Camera-type eye (tissue), 1 donor: ENCODE measurements around the gene IER3. TPM values are rescaled to one million over a fixed set of nuclear protein-coding genes. Genes with fewer than 3 reads are reported as not detected.

Source experiments
- total RNA-seq: library from RNA; depleted of rRNA; stranded (reverse); fragments of >200 nt; gene quantifications from one replicate; pipeline ENCODE4 v1.2.3, GENCODE V29; 2014

IER3 gene, protein sequence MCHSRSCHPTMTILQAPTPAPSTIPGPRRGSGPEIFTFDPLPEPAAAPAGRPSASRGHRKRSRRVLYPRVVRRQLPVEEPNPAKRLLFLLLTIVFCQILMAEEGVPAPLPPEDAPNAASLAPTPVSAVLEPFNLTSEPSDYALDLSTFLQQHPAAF
- total RNA-seq: 7.5 TPM

DNA sequence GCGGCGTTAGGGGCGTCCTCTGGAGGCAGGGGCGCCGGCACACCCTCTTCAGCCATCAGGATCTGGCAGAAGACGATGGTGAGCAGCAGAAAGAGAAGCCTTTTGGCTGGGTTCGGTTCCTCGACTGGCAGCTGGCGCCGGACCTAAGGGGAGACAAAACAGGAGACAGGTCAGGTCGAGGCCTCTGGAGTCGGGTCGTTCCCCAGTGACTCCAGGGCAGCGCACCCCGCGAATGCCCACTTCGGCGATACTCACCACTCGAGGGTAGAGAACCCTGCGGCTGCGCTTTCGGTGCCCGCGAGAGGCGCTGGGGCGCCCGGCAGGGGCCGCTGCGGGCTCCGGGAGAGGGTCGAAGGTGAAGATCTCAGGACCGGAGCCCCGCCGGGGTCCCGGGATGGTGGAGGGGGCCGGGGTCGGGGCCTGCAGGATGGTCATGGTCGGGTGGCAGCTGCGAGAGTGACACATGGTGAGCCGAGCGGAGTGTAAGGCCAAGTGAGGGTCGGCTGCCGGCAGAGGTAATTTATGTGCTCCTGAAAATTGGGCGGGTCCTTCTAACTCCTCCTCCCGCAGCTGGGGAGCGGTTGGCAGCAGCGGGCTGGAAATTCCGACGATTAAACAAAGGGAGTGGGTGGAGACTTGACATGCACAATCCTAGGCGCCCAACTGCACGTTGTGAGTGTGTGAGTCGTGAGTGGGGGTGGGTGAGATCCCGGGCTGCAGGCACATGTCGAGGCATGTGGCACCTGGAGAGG is at the start of gene IER3:
TSS of gene IER3 (minus strand) at position 494 of the 752 bp plus-strand sequence. CDS start at position 465, 29 bp downstream.

DNA sequence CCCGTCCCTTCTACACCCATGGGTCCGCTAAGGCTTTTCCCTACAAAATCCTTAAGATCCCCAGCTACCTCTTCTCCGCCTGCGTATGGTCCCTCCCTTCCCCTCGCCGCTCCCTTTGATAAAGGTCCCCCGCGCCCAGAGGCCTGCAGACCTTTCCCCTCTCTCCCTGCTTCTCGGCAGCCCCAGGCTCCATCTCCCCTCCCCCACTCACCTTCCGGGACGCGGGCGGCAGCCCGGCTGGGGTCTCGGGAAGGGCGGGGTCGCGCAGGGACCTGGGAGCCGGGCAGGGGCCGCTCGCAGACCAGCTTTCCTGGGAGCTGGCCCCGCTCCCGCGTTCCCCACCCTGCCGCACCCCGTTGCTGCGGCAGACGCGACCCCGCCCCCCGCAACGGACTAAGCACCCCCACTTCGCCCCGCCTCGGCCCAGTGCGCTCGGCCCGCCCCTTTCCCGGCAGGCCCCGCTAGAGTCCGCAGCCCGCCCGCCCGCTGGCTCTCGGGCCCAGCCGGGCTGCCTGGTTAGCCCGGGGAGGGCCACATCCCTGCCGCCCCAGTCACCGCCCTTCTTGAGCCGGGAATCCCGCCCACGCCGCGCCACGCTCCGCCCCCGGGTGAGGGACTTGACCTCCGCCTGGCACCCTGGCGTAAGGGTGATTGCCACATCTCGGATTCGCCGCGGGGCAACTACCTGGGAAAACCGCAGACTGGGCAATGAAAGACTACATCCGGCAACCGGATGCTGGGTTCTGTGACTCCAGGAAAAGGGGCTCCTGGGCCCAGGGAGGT is 1.8 kb downstream of the IER3 start, which contains the start of gene FLOT1:
TSS of gene FLOT1 (minus strand) at position 372 of the 783 bp plus-strand sequence. CDS start 498 bp downstream, outside the sequence.

DNA sequence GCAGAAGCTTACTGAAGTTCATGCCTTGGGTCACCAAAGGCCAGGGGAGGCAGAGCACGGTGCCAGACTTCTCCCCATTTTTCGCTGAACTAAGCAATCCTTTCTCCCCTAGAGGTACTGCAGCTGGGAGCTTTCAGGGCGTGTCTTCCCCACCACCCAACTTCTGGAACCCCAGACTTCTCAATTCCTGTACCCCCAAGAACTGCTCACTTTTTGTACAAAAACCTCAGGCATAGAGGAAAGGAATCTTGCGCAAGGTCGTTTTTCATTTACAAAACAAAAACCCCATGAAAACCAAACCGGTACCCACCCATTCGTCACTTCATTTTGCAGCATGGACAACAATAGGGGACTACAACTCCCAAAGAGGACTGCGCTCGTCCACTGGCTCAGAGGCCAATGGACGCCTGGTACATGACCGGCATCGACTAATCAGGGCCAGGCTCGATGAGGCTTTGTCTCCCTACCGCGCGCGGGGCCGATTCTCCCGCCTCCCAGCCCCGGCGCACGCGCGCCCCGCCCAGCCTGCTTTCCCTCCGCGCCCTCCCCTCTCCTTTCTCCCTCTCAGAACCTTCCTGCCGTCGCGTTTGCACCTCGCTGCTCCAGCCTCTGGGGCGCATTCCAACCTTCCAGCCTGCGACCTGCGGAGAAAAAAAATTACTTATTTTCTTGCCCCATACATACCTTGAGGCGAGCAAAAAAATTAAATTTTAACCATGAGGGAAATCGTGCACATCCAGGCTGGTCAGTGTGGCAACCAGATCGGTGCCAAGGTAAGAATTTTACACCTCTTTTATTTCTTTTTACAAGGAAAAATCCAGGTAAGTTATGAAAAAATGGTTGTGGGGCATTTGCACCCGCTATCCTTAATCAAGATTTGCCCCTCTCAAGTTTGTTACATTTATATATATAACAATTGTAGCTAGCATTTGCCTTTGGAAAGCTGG is 24.3 kb downstream of the IER3 start, which contains the start of gene TUBB:
TSS of gene TUBB (plus strand) at position 562 of the 947 bp plus-strand sequence. CDS start at position 717, 155 bp downstream.

DNA sequence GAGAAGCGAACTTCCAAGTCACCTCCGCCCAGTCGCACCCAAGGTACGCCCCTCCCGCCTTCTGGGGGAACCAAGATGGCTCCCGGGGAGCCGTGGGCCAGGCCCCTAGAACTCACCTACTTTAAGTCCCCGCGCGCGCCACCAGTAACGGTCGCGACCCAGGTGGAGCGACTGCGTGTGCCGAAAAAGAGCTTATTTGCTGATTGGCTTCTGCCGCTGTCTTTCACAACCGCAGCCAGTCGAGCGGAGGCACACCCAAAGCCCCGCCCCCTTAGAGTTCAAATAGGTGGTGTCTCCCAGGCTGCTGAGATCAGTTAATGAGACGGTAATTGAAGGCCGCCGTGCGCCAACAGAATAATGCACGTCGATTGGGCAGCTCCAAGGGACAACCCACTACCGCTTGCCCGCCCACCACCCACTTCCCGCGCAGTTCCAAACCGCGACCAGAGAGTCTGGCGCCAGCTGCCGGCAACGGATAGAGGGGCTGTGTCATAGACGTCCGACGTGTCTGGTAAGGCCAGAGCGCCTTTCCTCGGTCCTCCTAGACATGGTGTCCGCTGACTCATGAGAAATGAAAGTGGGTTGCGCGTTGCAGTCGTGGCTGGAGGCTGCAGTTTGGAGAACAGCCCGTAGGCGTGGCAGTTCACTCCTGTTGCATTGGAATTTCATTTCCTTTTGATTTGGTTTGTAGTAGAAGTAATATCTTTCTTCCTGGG is 27.1 kb downstream of the IER3 start, which contains the start of gene MDC1:
TSS of gene MDC1 (minus strand) at position 153 of the 716 bp plus-strand sequence. CDS start 2,106 bp downstream, outside the sequence.

Other genes starting within 250 kb of the IER3 start
- gene GNL1, start 188.1 kb downstream of the IER3 start, total RNA-seq: 37.2 TPM
- gene PRR3, start 187.3 kb downstream of the IER3 start, total RNA-seq: 16.3 TPM
- 35.6 TPM for gene ABCF1, start 173.1 kb downstream of the IER3 start, total RNA-seq
- 39.9 TPM for gene PPP1R10, start 127.3 kb downstream of the IER3 start, total RNA-seq
- 40.3 TPM for gene MRPS18B, start 126.7 kb downstream of the IER3 start, total RNA-seq
- gene ATAT1, start 117.7 kb downstream of the IER3 start, total RNA-seq: 25.5 TPM
- 10.1 TPM for gene C6orf136, start 97.4 kb downstream of the IER3 start, total RNA-seq
- gene DHX16, start 71.5 kb downstream of the IER3 start, total RNA-seq: 29.3 TPM
- gene PPP1R18, start 57.9 kb downstream of the IER3 start, total RNA-seq: 20.6 TPM
- gene NRM, start 53.6 kb downstream of the IER3 start, total RNA-seq: 4.3 TPM
- 26.2 TPM for gene MDC1, start 27.3 kb downstream of the IER3 start, total RNA-seq
- gene TUBB, start 24.2 kb downstream of the IER3 start, total RNA-seq: 432 TPM
- gene FLOT1, start 1.9 kb downstream of the IER3 start, total RNA-seq: 68.1 TPM
- gene DDR1, start 140.0 kb upstream of the IER3 start, total RNA-seq: 148 TPM
- gene GTF2H4, start 163.7 kb upstream of the IER3 start, total RNA-seq: 20.6 TPM
- gene VARS2, start 169.7 kb upstream of the IER3 start, total RNA-seq: 30.6 TPM
- not detected for gene SFTA2, start 187.6 kb upstream of the IER3 start, total RNA-seq
- not detected for gene MUCL3, start 196.4 kb upstream of the IER3 start, total RNA-seq
- 0.11 TPM for gene MUC21, start 239.2 kb upstream of the IER3 start, total RNA-seq